ENCODE measurements around the gene RRP8. TPM values are rescaled to one million over a fixed set of nuclear protein-coding genes. Genes with fewer than 3 reads are reported as not detected.

Gene RRP8
- total and polyA plus RNA-seq, 12 donors = 9.4 to 34.8 (median 22.3) TPM

DNA sequence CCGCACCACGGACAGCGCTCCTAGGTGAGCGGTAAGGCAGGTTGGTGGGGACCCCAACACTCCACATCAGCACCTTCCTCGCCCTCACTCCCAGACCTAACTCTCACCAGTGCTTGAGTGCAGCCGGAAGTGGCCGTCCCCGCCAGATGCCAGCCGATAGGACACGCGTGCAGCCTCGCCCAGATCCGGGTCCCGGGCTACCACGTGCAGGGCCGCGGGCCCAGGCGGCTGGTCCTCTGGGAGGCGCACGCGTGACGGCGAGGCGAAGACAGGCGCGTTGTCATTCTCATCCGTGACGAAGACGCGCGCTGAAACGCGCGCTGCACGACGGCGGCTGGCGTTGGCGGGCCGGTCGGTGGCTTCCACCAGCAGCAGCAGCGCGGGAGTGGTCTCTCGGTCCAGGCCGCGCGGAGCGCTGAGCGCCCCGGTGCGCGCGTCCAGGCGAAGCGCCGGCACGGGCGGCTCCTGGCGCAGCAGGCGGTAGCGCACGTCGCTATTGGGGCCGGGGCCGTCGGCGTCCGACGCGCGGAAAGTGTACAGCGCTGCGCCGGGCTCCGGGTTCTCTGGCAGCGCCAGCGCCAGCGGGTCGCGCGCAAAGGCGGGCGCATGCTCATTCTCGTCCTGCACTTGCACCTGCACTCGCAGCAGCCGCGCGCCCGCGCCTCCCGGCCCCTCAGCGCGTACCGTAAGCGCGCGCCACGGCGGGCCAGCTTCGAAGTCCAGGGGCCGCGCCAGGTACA, 26.6 kb upstream of the RRP8 start:
- Histone ChIP-seq H3K9me3 (replicated peaks in 1 of 3) (no peaks in the 10 kb centered on the region), H3K36me3 (replicated peaks in 1 of 2) (no peaks in the 10 kb centered on the region), H3K27me3 (no peaks in the 10 kb centered on the region), H3K4me1 (replicated peaks in 1 of 2) (peaks cover 0 to 7% of the 10 kb centered on the region in 2 donors), H3K4me3 (no peak overlapping the region), H3K27ac (no peak overlapping the region)
- TF ChIP-seq POLR2A (IDR thresholded peaks at IDR 0.05) (no peak), CTCF (IDR thresholded peaks at IDR 0.05) (no peak)
- DNase-seq = no peak
- intact Hi-C loops (cut with DNase I) = no loop called here
- WGBS, 4 donors = 53 to 81% (median 61%) methylated on average over 56 to 102 of the region's 102 CpGs

GRCh38 chr11:6629573-6629891, 26.1 kb upstream of the RRP8 start:
- no peak overlapping the region for H3K27ac ChIP-seq
- peaks cover 0 to 2% of the 10 kb centered on the region in 2 donors for H3K4me1 ChIP-seq (replicated peaks in 1 of 2)
- H3K36me3 ChIP-seq (replicated peaks in 1 of 2) = no peaks in the 10 kb centered on the region
- no peak for TF ChIP-seq POLR2A (IDR thresholded peaks at IDR 0.05)
- TF ChIP-seq CTCF (IDR thresholded peaks at IDR 0.05) = no peak
- H3K9me3 ChIP-seq (replicated peaks in 1 of 3) = no peaks in the 10 kb centered on the region
- intact Hi-C loops (cut with DNase I) = no loop called here
- no peaks in the 10 kb centered on the region for H3K27me3 ChIP-seq
- no peak for DNase-seq
- H3K4me3 ChIP-seq = no peak overlapping the region
- WGBS, 4 donors = 83 to 94% (median 87%) methylated on average over 18 to 24 of the region's 24 CpGs

- H3K36me3 ChIP-seq (replicated peaks in 1 of 2) = no peaks in the 10 kb centered on the region
- TF ChIP-seq CTCF (IDR thresholded peaks at IDR 0.05) (no peak), POLR2A (IDR thresholded peaks at IDR 0.05) (no peak)
- no peaks in the 10 kb centered on the region for H3K27me3 ChIP-seq
- no peak overlapping the region for H3K27ac ChIP-seq
- WGBS, 4 donors = 87 to 95% (median 93%) methylated on average over 4 of the region's 4 CpGs
- H3K4me1 ChIP-seq (replicated peaks in 1 of 2) = no peaks in the 10 kb centered on the region
- intact Hi-C loops (cut with DNase I) = no loop called here
- DNase-seq = no peak
- H3K4me3 ChIP-seq = no peak overlapping the region
- no peaks in the 10 kb centered on the region for H3K9me3 ChIP-seq (replicated peaks in 1 of 3)
These were observed 25.1 kb upstream of the RRP8 start for GRCh38 chr11:6628526-6628925.

GRCh38 chr11:6627762-6628241, 24.4 kb upstream of the RRP8 start:
- WGBS, 4 donors = 62 to 78% (median 74%) methylated on average over 2 of the region's 2 CpGs
- Histone ChIP-seq H3K27ac (no peak overlapping the region), H3K36me3 (replicated peaks in 1 of 2) (no peaks in the 10 kb centered on the region), H3K27me3 (no peaks in the 10 kb centered on the region), H3K4me3 (no peak overlapping the region), H3K9me3 (replicated peaks in 1 of 3) (no peaks in the 10 kb centered on the region), H3K4me1 (replicated peaks in 1 of 2) (no peaks in the 10 kb centered on the region)
- TF ChIP-seq CTCF (IDR thresholded peaks at IDR 0.05) (no peak), POLR2A (IDR thresholded peaks at IDR 0.05) (no peak)
- intact Hi-C loops (cut with DNase I) = no loop called here
- DNase-seq = no peak
